ENCODE results near the gene FXYD2. TPM values are rescaled to one million over a fixed set of nuclear protein-coding genes. Genes with fewer than 3 reads are reported as not detected.

The FXYD2 gene
- 2,527 TPM for total RNA-seq
- 9,664 TPM for polyA plus RNA-seq (ENCODE audit: insufficient read depth, low read depth, low replicate concordance)
- long read RNA-seq, donor 1, transcript FXYD2-202 (6 exons, 571 nt): major isoform, 185 of 307 reads
- long read RNA-seq, donor 1, partial matches to known transcripts: 61 of 307 reads
- long read RNA-seq, donor 1, other reads (novel, unspliced or antisense): 55 of 307 reads
- long read RNA-seq, donor 2, transcript FXYD2-207 (5 exons, 375 nt): minor isoform, 7 of 642 reads
- long read RNA-seq, donor 2, transcript FXYD2-202 (6 exons, 571 nt): major isoform, 378 of 642 reads
- long read RNA-seq, donor 2, transcript FXYD2-208 (6 exons, 991 nt): minor isoform, 5 of 642 reads
- long read RNA-seq, donor 2, transcript FXYD2-201 (6 exons, 513 nt): minor isoform, 9 of 642 reads
- long read RNA-seq, donor 2, partial matches to known transcripts: 112 of 642 reads
- long read RNA-seq, donor 2, other reads (novel, unspliced or antisense): 129 of 642 reads
- long read RNA-seq, donor 3, transcript FXYD2-201 (6 exons, 513 nt): minor isoform, 13 of 906 reads
- long read RNA-seq, donor 3, transcript FXYD2-207 (5 exons, 375 nt): minor isoform, 10 of 906 reads
- long read RNA-seq, donor 3, transcript FXYD2-202 (6 exons, 571 nt): major isoform, 477 of 906 reads
- long read RNA-seq, donor 3, partial matches to known transcripts: 172 of 906 reads
- long read RNA-seq, donor 3, other reads (novel, unspliced or antisense): 226 of 906 reads
- long read RNA-seq, donor 4, transcript FXYD2-202 (6 exons, 571 nt): major isoform, 161 of 253 reads
- long read RNA-seq, donor 4, partial matches to known transcripts: 21 of 253 reads
- long read RNA-seq, donor 4, other reads (novel, unspliced or antisense): 64 of 253 reads
- long read RNA-seq, donor 5, transcript FXYD2-202 (6 exons, 571 nt): major isoform, 39 of 50 reads
- long read RNA-seq, donor 5, partial matches to known transcripts: 9 of 50 reads
- long read RNA-seq, donor 5, other reads (novel, unspliced or antisense): 0 of 50 reads
- long read RNA-seq, donor 6, transcript FXYD2-201 (6 exons, 513 nt): minor isoform, 14 of 1,524 reads
- long read RNA-seq, donor 6, transcript FXYD2-207 (5 exons, 375 nt): minor isoform, 9 of 1,524 reads
- long read RNA-seq, donor 6, transcript FXYD2-202 (6 exons, 571 nt): major isoform, 763 of 1,524 reads
- long read RNA-seq, donor 6, partial matches to known transcripts: 380 of 1,524 reads
- long read RNA-seq, donor 6, other reads (novel, unspliced or antisense): 351 of 1,524 reads
- long read RNA-seq, donor 7, transcript FXYD2-202 (6 exons, 571 nt): major isoform, 482 of 764 reads
- long read RNA-seq, donor 7, transcript FXYD2-207 (5 exons, 375 nt): minor isoform, 7 of 764 reads
- long read RNA-seq, donor 7, transcript FXYD2-201 (6 exons, 513 nt): minor isoform, 71 of 764 reads
- long read RNA-seq, donor 7, partial matches to known transcripts: 48 of 764 reads
- long read RNA-seq, donor 7, other reads (novel, unspliced or antisense): 153 of 764 reads
- long read RNA-seq, donor 8, transcript FXYD2-202 (6 exons, 571 nt): major isoform, 294 of 438 reads
- long read RNA-seq, donor 8, partial matches to known transcripts: 56 of 438 reads
- long read RNA-seq, donor 8, other reads (novel, unspliced or antisense): 81 of 438 reads
- long read RNA-seq, donor 9, transcript FXYD2-201 (6 exons, 513 nt): minor isoform, 9 of 455 reads
- long read RNA-seq, donor 9, transcript FXYD2-202 (6 exons, 571 nt): major isoform, 275 of 455 reads
- long read RNA-seq, donor 9, partial matches to known transcripts: 52 of 455 reads
- long read RNA-seq, donor 9, other reads (novel, unspliced or antisense): 110 of 455 reads
- long read RNA-seq, donor 10, transcript FXYD2-207 (5 exons, 375 nt): minor isoform, 5 of 497 reads
- long read RNA-seq, donor 10, transcript FXYD2-202 (6 exons, 571 nt): major isoform, 267 of 497 reads
- long read RNA-seq, donor 10, transcript FXYD2-201 (6 exons, 513 nt): minor isoform, 5 of 497 reads
- long read RNA-seq, donor 10, partial matches to known transcripts: 122 of 497 reads
- long read RNA-seq, donor 10, other reads (novel, unspliced or antisense): 93 of 497 reads

DNA sequence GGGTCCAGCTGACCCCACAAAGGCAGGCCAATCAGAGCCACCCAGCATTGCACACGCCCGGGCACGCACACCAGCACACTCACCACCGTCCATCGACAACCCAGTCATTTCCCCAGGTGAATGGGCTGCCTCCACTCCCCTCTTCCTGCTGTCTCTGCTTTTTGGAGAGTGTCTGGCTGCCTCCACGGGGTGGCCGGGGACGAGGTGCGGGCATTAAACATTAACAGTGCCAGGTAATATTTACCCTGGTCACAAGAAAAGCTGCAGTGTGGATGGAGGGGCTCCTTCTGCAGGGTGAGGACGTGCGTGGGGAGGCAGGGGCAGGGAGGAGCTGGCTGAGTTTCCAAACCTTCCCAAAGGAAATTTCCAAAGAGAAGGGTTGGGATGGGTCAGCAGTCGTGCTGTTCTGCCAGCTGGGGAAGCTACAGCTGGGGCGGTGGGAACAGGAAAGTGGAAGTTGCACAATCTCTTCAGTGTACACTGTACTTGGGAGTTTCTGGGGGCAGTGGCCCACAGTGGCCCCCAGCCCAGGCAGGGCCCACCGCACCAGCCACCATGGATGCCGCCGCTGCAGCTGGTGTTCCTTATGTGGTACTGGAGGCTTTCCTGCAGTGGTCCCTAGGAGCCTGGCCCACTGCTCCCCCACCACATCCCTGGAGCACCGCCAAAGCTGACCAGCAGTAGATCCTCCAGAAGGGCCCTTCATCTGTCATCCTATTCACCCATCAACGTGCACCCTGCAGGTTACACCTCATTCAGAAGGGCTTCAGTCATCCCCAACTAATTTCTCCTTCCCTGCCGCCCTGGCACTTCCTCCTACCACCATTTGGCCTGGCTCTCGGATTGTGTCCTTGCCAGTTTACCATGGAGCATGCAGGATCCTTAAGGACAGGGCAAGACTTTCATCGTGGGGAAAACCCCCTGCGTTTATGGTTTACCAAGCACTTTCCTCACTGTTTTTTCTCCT, at the start of gene FXYD2:
Gene FXYD2, minus strand, starts transcription at position 174 of the 967 bp plus-strand sequence. Its CDS starts 66 bp downstream, at position 108.
- Histone ChIP-seq H3K4me1 (ENCODE audit: control insufficient read depth in 2 of 3, insufficient read depth in 2 of 3, low read depth in 1 of 3, low read length in 3 of 3) (peaks cover 0 to 54% (median 23%) of the 10 kb centered on the region in 3 donors), H3K27me3 (ENCODE audit: control insufficient read depth, insufficient read depth, low read length) (no peaks in the 10 kb centered on the region), H3K36me3 (ENCODE audit: control insufficient read depth in 2 of 3, insufficient read depth in 3 of 3, low read length in 3 of 3) (peaks cover 0 to 22% (median 2%) of the 10 kb centered on the region in 3 donors), H3K9me3 (ENCODE audit: control insufficient read depth in 2 of 3, insufficient read depth in 1 of 3, low read length in 3 of 3) (no peaks in the 10 kb centered on the region), H3K4me3 (ENCODE audit: low read length in 3 of 3) (peak within 1 kb of the TSS; percentile 56 to 78 (median 74)), H3K27ac (ENCODE audit: low read depth in 2 of 2, low read length in 2 of 2) (peak within 1 kb of the TSS; percentile 98), H3K9ac (ENCODE audit: low read length in 3 of 3) (peak within 1 kb of the TSS; percentile 26 to 98 (median 93))
- FAIRE-seq: peak; percentile 78
- DNase-seq: peak; percentile 62 to 92 (median 67)
- intact Hi-C loops (cut with DNase I): no loop called here
- TF ChIP-seq, protein P1, sequence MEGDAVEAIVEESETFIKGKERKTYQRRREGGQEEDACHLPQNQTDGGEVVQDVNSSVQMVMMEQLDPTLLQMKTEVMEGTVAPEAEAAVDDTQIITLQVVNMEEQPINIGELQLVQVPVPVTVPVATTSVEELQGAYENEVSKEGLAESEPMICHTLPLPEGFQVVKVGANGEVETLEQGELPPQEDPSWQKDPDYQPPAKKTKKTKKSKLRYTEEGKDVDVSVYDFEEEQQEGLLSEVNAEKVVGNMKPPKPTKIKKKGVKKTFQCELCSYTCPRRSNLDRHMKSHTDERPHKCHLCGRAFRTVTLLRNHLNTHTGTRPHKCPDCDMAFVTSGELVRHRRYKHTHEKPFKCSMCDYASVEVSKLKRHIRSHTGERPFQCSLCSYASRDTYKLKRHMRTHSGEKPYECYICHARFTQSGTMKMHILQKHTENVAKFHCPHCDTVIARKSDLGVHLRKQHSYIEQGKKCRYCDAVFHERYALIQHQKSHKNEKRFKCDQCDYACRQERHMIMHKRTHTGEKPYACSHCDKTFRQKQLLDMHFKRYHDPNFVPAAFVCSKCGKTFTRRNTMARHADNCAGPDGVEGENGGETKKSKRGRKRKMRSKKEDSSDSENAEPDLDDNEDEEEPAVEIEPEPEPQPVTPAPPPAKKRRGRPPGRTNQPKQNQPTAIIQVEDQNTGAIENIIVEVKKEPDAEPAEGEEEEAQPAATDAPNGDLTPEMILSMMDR (IDR thresholded peaks at IDR 0.05; ENCODE audit: borderline replicate concordance, extremely low read depth, insufficient read depth): no peak

DNA sequence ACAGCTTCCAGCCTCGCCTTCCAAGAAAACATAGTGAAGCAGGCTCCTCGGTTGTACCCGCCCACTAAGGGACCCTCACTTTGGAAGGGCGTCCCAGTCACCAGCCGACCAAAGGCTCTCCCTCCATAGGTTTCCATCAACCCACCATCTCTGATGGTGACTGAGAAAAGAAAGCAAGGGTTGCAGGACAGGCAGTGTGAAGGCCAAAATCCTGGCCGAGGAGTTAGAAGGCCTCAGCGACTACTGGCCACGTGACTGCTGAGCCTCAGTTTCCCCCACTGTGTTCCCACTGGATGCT, 49.2 kb upstream of the FXYD2 start:
- Histone ChIP-seq H3K27ac (ENCODE audit: low read depth in 2 of 2, low read length in 2 of 2) (peak overlapping the region in 1 of 2 donors; percentile 48), H3K9ac (ENCODE audit: low read length in 3 of 3) (no peak overlapping the region), H3K4me1 (ENCODE audit: control insufficient read depth in 2 of 3, insufficient read depth in 2 of 3, low read depth in 1 of 3, low read length in 3 of 3) (peaks cover 3 to 20% (median 14%) of the 10 kb centered on the region in 3 donors), H3K36me3 (ENCODE audit: control insufficient read depth in 2 of 3, insufficient read depth in 3 of 3, low read length in 3 of 3) (no peaks in the 10 kb centered on the region), H3K4me3 (ENCODE audit: low read length in 3 of 3) (no peak overlapping the region), H3K27me3 (ENCODE audit: control insufficient read depth, insufficient read depth, low read length) (no peaks in the 10 kb centered on the region), H3K9me3 (ENCODE audit: control insufficient read depth in 2 of 3, insufficient read depth in 1 of 3, low read length in 3 of 3) (no peaks in the 10 kb centered on the region)
- no peak for DNase-seq
- FAIRE-seq: no peak
- TF ChIP-seq, protein P1 (IDR thresholded peaks at IDR 0.05; ENCODE audit: borderline replicate concordance, extremely low read depth, insufficient read depth): no peak
- intact Hi-C loops (cut with DNase I): no loop called here

Measured in kidney (tissue), 22 donors.